ENCODE results near the gene FBF1. TPM values are rescaled to one million over a fixed set of nuclear protein-coding genes. Genes with fewer than 3 reads are reported as not detected.

The FBF1 gene
- total RNA-seq, 1 experiment from 2014 or later = 34.4 TPM

DNA sequence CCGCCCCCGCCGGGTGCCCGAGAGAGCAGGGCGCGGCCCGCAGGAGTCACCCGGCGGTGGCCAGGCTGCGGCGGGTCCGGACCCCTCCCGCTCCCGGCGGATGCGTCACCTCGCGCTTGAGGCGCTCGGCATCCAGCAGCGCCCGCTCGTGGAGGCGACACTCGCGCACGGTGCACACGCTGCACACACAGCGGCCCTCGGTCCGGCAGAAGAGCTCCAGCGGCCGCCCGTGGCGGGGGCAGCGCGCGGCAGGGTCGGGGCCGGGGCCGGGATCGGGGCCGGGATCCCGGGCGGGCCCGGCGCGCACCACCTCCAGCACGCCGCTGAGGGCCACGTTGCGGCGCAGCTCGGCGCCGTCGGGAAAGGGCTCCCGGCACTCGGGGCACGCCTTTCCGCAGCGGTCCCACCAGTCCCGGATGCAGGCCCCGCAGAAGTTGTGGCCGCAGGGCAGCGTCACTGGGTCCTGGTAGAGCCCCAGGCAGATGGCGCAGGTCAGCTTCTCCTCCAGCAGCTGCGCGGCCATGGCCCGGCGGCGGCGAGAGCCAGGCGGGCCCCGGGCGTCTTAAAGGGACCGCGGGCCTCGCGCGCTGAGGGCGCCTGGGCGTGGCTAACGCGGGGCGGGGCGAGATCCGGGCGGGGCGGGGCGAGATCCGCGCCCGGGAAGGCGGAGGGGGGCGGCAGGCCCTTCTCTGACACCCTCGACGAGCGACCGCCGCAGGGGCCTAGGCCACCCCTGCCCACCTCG lies 44.3 kb downstream of the FBF1 start, which contains the start of gene TRIM65:
Gene TRIM65 (minus strand): TSS at position 537 of the 745 bp plus-strand sequence. CDS start 14 bp downstream, at position 523.
- no peak for TF ChIP-seq EZH2 (IDR thresholded peaks at IDR 0.05; ENCODE audit: borderline replicate concordance, low read depth, low read length, poor library complexity, severe bottlenecking)
- TF ChIP-seq, protein P1, sequence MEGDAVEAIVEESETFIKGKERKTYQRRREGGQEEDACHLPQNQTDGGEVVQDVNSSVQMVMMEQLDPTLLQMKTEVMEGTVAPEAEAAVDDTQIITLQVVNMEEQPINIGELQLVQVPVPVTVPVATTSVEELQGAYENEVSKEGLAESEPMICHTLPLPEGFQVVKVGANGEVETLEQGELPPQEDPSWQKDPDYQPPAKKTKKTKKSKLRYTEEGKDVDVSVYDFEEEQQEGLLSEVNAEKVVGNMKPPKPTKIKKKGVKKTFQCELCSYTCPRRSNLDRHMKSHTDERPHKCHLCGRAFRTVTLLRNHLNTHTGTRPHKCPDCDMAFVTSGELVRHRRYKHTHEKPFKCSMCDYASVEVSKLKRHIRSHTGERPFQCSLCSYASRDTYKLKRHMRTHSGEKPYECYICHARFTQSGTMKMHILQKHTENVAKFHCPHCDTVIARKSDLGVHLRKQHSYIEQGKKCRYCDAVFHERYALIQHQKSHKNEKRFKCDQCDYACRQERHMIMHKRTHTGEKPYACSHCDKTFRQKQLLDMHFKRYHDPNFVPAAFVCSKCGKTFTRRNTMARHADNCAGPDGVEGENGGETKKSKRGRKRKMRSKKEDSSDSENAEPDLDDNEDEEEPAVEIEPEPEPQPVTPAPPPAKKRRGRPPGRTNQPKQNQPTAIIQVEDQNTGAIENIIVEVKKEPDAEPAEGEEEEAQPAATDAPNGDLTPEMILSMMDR (conservative IDR thresholded peaks at IDR 0.05; ENCODE audit: low read depth, low read length) = 0 out of 2 replicates have a peak, but pooled peaks have one; percentile 26
- intact Hi-C loops (cut with micrococcal nuclease; ENCODE audit: unreplicated experiment) = no loop called here
- Histone ChIP-seq H3K4me3 (ENCODE audit: low read depth, low read length, poor library complexity, severe bottlenecking) (peak within 1 kb of the TSS; percentile 89), H3K27ac (ENCODE audit: low read depth, low read length, poor library complexity, severe bottlenecking) (peak within 1 kb of the TSS; percentile 84), H3K27me3 (replicated peaks; ENCODE audit: insufficient read depth, low read depth, low read length, poor library complexity) (no peaks in the 10 kb centered on the region), H3K9me3 (ENCODE audit: low read depth, low read length, poor library complexity, severe bottlenecking) (no peaks in the 10 kb centered on the region), H3K36me3 (ENCODE audit: insufficient read depth, low read length, poor library complexity, severe bottlenecking) (peaks cover 41% of the 10 kb centered on the region), H3K4me1 (ENCODE audit: insufficient read depth, low read length, poor library complexity, severe bottlenecking) (peaks cover 17% of the 10 kb centered on the region)
- POLR2A ChIA-PET (ENCODE audit: low non-redundant PET) = no interaction called here
- DNase-seq (ENCODE audit: low spot score) = peak; percentile 82
- CTCF ChIA-PET = interaction anchor here (0.6 to 1.5 kb wide), 2 partner anchors 41 to 48 kb away, joined by 4 to 5 read pairs; partner anchors contain the start of gene WBP2
- no TSS peak for BruUV-seq (replicated peaks)

DNA sequence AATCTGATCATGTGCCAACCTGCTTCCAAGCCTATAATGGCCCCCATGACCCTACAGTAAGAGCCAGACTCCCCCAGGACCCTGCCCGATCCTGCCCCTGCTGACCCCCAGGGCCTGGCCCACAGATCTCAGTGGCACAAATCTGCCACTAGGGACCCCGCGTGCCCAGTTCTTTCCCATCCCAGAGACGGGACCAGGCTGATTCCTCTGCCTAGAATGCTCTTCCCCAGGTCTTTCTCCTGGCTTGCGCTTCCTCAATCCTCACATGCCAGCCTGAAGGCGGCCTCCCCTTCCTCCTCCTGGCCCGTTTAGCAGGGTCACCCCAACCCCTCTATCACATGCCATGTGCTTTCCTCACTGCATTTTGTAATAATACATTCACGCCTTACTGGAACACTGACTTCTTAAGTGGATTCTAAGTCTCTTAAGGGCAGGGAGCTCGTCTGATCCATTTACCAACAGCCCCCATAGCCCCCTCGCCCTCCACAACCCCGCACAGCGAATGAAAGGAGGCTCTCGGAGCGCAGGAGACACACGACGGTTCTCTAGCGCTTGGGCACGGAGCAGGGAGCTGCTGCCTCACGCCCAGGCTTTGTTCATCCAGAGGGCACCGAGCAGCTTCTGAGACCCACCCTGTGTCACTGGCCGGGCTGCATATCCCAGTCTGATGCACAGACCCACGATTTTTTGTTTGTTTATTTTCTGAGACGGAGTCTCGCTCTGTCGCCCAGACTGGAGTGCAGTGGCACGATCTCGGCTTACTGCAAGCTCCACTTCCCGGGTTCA lies 45.3 kb downstream of the FBF1 start:
- BruUV-seq (replicated peaks) = no TSS peak
- intact Hi-C loops (cut with micrococcal nuclease; ENCODE audit: unreplicated experiment) = no loop called here
- Histone ChIP-seq H3K4me1 (ENCODE audit: insufficient read depth, low read length, poor library complexity, severe bottlenecking) (peaks cover 17% of the 10 kb centered on the region), H3K4me3 (ENCODE audit: low read depth, low read length, poor library complexity, severe bottlenecking) (peak overlapping the region; percentile 89), H3K27ac (ENCODE audit: low read depth, low read length, poor library complexity, severe bottlenecking) (peak overlapping the region; percentile 84), H3K9me3 (ENCODE audit: low read depth, low read length, poor library complexity, severe bottlenecking) (no peaks in the 10 kb centered on the region), H3K27me3 (replicated peaks; ENCODE audit: insufficient read depth, low read depth, low read length, poor library complexity) (no peaks in the 10 kb centered on the region), H3K36me3 (ENCODE audit: insufficient read depth, low read length, poor library complexity, severe bottlenecking) (peaks cover 41% of the 10 kb centered on the region)
- ChIA-PET CTCF (interaction anchor here (1.5 kb wide), 1 partner anchor 47 kb away, joined by 5 read pairs; no protein-coding TSS in a partner anchor), POLR2A (ENCODE audit: low non-redundant PET) (interaction anchor here (0.5 kb wide), 1 partner anchor 41 kb away, joined by 3 read pairs; the partner anchor contains the start of gene WBP2)
- TF ChIP-seq EZH2 (IDR thresholded peaks at IDR 0.05; ENCODE audit: borderline replicate concordance, low read depth, low read length, poor library complexity, severe bottlenecking) = no peak
- TF ChIP-seq, protein P1 (conservative IDR thresholded peaks at IDR 0.05; ENCODE audit: low read depth, low read length) = peak; percentile 51
- peak; percentile 55 for DNase-seq (ENCODE audit: low spot score)

DNA sequence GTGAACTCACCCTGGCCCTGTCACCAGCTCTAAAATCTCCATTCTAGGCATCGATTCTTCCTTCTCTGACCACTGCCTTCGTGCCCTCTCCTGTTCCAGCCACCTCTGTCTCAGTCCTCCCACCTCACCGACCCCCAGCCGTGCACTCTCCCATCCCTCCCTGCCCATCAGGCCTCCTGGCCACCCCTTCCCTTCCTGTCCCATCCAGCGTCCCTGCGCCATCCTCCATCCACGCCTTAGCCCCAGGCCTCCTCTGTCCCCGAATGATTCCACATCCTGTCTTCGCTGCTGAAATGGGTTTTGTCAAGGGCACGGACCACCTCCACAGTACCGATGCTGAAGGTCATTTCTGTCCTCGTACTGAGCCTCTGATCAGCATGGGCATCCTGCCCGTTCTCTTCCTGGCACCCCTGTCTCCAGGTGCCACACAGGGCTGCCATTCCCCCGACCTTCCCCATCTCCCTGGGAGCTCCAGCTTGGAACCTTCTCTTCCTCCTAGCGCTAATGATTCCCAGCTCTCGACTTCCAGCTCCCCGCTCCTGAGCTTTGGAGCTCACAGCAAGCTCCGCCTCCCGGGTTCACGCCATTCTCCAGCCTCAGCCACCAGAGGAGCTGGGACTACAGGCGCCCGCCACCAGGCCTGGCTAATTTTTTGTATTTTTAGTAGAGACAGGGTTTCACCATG lies 46.7 kb downstream of the FBF1 start:
- no peak for TF ChIP-seq EZH2 (IDR thresholded peaks at IDR 0.05; ENCODE audit: borderline replicate concordance, low read depth, low read length, poor library complexity, severe bottlenecking)
- TF ChIP-seq, protein P1 (conservative IDR thresholded peaks at IDR 0.05; ENCODE audit: low read depth, low read length) = no peak
- POLR2A ChIA-PET (ENCODE audit: low non-redundant PET) = no interaction called here
- no peak for DNase-seq (ENCODE audit: low spot score)
- CTCF ChIA-PET = interaction anchor here (0.6 kb wide), 1 partner anchor 96 kb away, joined by 5 read pairs; no protein-coding TSS in a partner anchor
- Histone ChIP-seq H3K27ac (ENCODE audit: low read depth, low read length, poor library complexity, severe bottlenecking) (no peak overlapping the region), H3K4me1 (ENCODE audit: insufficient read depth, low read length, poor library complexity, severe bottlenecking) (peaks cover 17% of the 10 kb centered on the region), H3K9me3 (ENCODE audit: low read depth, low read length, poor library complexity, severe bottlenecking) (no peaks in the 10 kb centered on the region), H3K36me3 (ENCODE audit: insufficient read depth, low read length, poor library complexity, severe bottlenecking) (peaks cover 30% of the 10 kb centered on the region), H3K27me3 (replicated peaks; ENCODE audit: insufficient read depth, low read depth, low read length, poor library complexity) (no peaks in the 10 kb centered on the region), H3K4me3 (ENCODE audit: low read depth, low read length, poor library complexity, severe bottlenecking) (no peak overlapping the region)
- no TSS peak for BruUV-seq (replicated peaks)
- intact Hi-C loops (cut with micrococcal nuclease; ENCODE audit: unreplicated experiment) = no loop called here

Measured in A673 (cell line).